H1 (cell line): ENCODE results near the gene FOXK1. TPM values are rescaled to one million over a fixed set of nuclear protein-coding genes. Genes with fewer than 3 reads are reported as not detected.

Experiments used
- CTCF ChIA-PET: fragments of 300-600 bp; sonication (Branson Sonifier 250); formaldehyde crosslinking; loops from one replicate; lab custom pipeline; 2021; ENCODE audit not compliant: partially characterized antibody; lab: Charles Lee
- POLR2A ChIA-PET: fragments of 300-600 bp; sonication (Branson Sonifier 250); formaldehyde crosslinking; loops from one replicate; lab custom pipeline; 2021; ENCODE audit warnings: inconsistent platforms; ENCODE audit not compliant: partially characterized antibody; lab: Charles Lee
- DNase-seq, 2 experiments: peaks; one replicate each; pipeline versions ENCODE4 v3.0.0 to v3.0.0-alpha.2; 2010 to 2022; ENCODE audit warnings: low spot score in 2 of 2, low read depth in 1 of 2, mixed read lengths in 1 of 2
- FAIRE-seq: peaks from 2 replicates; lab custom pipeline; 2011; peaks lifted over from hg19 to GRCh38; lab: Jason Lieb, UNC
- H2AFZ ChIP-seq: 2 replicates; pipeline ENCODE4 v1.8.1; 2012; ENCODE audit warnings: low read length, inconsistent platforms
- H2AK5ac ChIP-seq: 2 replicates; pipeline ENCODE4 v1.6.1; 2013; ENCODE audit warnings: low read depth, low read length
- H2BK120ac ChIP-seq: replicated peaks from 2 replicates; pipeline ENCODE3; 2013; ENCODE audit warnings: low read depth, low read length, inconsistent platforms
- H2BK12ac ChIP-seq: 2 replicates; pipeline ENCODE4 v1.6.1; 2013; ENCODE audit warnings: low read depth, low read length
- H2BK15ac ChIP-seq: 2 replicates; pipeline ENCODE4 v1.6.1; 2013; ENCODE audit warnings: low read length
- H2BK20ac ChIP-seq: 2 replicates; pipeline ENCODE4 v1.6.1; 2013; ENCODE audit warnings: low read length
- H2BK5ac ChIP-seq: 2 replicates; pipeline ENCODE4 v1.6.1; 2013; ENCODE audit warnings: low read depth, low read length
- H3K14ac ChIP-seq: 2 replicates; pipeline ENCODE4 v1.6.1; 2013; ENCODE audit warnings: inconsistent platforms; ENCODE audit not compliant: insufficient read length
- H3K18ac ChIP-seq: 2 replicates; pipeline ENCODE4 v1.6.1; 2013; ENCODE audit warnings: low read length; ENCODE audit errors: extremely low read depth
- H3K23ac ChIP-seq: 2 replicates; pipeline ENCODE4 v1.6.1; 2013; ENCODE audit warnings: inconsistent platforms; ENCODE audit not compliant: insufficient read length
- H3K23me2 ChIP-seq: 2 replicates; pipeline ENCODE4 v1.6.1; 2013; ENCODE audit warnings: low read depth, low read length
- H3K27ac ChIP-seq: 2 replicates; pipeline ENCODE4 v1.6.1; 2011; ENCODE audit warnings: low read depth, low read length, inconsistent platforms
- H3K27me3 ChIP-seq, 4 experiments: replicated peaks in 1 of 4; 1 replicate in 1 of 4; 2 replicates in 3 of 4; pipeline versions ENCODE4 v1.6.1 to v1.8.1; 2011 to 2013; ENCODE audit warnings: low read length in 3 of 4, mild to moderate bottlenecking in 3 of 4, inconsistent platforms in 2 of 4, mixed read lengths in 2 of 4, moderate library complexity in 1 of 4; ENCODE audit not compliant: control insufficient read depth in 3 of 4, insufficient read depth in 3 of 4; ENCODE audit errors: extremely low read depth in 1 of 4
- H3K36me3 ChIP-seq, 4 experiments: 2 replicates each; pipeline versions ENCODE4 v1.6.1 to v1.8.1; 2011 to 2013; ENCODE audit warnings: mild to moderate bottlenecking in 4 of 4, low read length in 3 of 4, moderate library complexity in 2 of 4, control low read depth in 1 of 4, inconsistent platforms in 1 of 4; ENCODE audit not compliant: insufficient read depth in 4 of 4, control insufficient read depth in 2 of 4
- H3K4ac ChIP-seq: replicated peaks from 2 replicates; pipeline ENCODE3; 2013; ENCODE audit warnings: low read length, low read depth, mixed read lengths, inconsistent platforms; ENCODE audit not compliant: insufficient read length
- H3K4me1 ChIP-seq, 4 experiments: replicated peaks in 1 of 4; 1 replicate in 1 of 4; 2 replicates in 3 of 4; pipeline versions ENCODE4 v1.6.1 to v1.8.1; 2011 to 2013; ENCODE audit warnings: low read length in 3 of 4, inconsistent platforms in 2 of 4, mixed read lengths in 1 of 4; ENCODE audit not compliant: insufficient read depth in 4 of 4, control insufficient read depth in 3 of 4
- H3K4me2 ChIP-seq, 2 experiments: 2 replicates each; pipeline versions ENCODE4 v1.6.1 to v1.8.1; 2011 to 2013; ENCODE audit warnings: low read depth in 2 of 2, low read length in 2 of 2, control low read depth in 1 of 2, inconsistent platforms in 1 of 2, mild to moderate bottlenecking in 1 of 2; ENCODE audit not compliant: insufficient read depth in 1 of 2
- H3K4me3 ChIP-seq, 4 experiments: fragments of 200-600, 300-600 bp in 1 of 4; sonication (generic), shearing (Covaris generic), sonication (Bioruptor Twin) in 1 of 4; 2 replicates each; pipeline versions ENCODE4 v1.5.1 to v1.8.1; 2011 to 2016; ENCODE audit warnings: low read length in 4 of 4, low read depth in 3 of 4, control low read depth in 2 of 4, inconsistent platforms in 2 of 4, mild to moderate bottlenecking in 2 of 4, mixed read lengths in 1 of 4, moderate library complexity in 1 of 4; ENCODE audit not compliant: insufficient read depth in 2 of 4; ENCODE audit errors: extremely low read depth in 1 of 4
- H3K56ac ChIP-seq: replicated peaks from 2 replicates; pipeline ENCODE3; 2013; ENCODE audit warnings: low read depth, mild to moderate bottlenecking, mixed read lengths, low read length, inconsistent platforms; ENCODE audit not compliant: insufficient read length
- H3K79me1 ChIP-seq: 2 replicates; pipeline ENCODE4 v1.6.1; 2013; ENCODE audit warnings: low read depth, low read length, control low read depth
- H3K79me2 ChIP-seq, 2 experiments: 2 replicates each; pipeline versions ENCODE4 v1.6.1 to v1.8.1; 2012 to 2013; ENCODE audit warnings: low read length in 2 of 2, mild to moderate bottlenecking in 2 of 2, inconsistent platforms in 1 of 2; ENCODE audit not compliant: insufficient read depth in 2 of 2, control insufficient read depth in 1 of 2
- H3K9ac ChIP-seq, 4 experiments: replicated peaks in 1 of 4; 1 replicate in 1 of 4; 2 replicates in 3 of 4; pipeline versions ENCODE4 v1.6.1 to v1.8.1; 2011 to 2013; ENCODE audit warnings: low read depth in 3 of 4, low read length in 3 of 4, control low read depth in 2 of 4, mild to moderate bottlenecking in 2 of 4, moderate library complexity in 2 of 4, inconsistent platforms in 1 of 4; ENCODE audit errors: extremely low read depth in 1 of 4
- H3K9me3 ChIP-seq, 2 experiments: 2 replicates each; pipeline versions ENCODE4 v1.6.1 to v1.8.1; 2012 to 2013; ENCODE audit warnings: mild to moderate bottlenecking in 2 of 2, moderate library complexity in 2 of 2, control low read depth in 1 of 2, inconsistent platforms in 1 of 2, low read depth in 1 of 2, low read length in 1 of 2, mixed read lengths in 1 of 2; ENCODE audit not compliant: insufficient read depth in 2 of 2
- H4K20me1 ChIP-seq, 2 experiments: replicated peaks in 1 of 2; 2 replicates each; pipeline versions ENCODE3 to v1.8.1; 2011 to 2013; ENCODE audit warnings: inconsistent platforms in 2 of 2, low read length in 2 of 2, mild to moderate bottlenecking in 1 of 2; ENCODE audit not compliant: insufficient read depth in 2 of 2, control insufficient read depth in 1 of 2
- H4K5ac ChIP-seq: 2 replicates; pipeline ENCODE4 v1.6.1; 2013; ENCODE audit warnings: low read length, low read depth, mixed read lengths, inconsistent platforms; ENCODE audit not compliant: insufficient read length
- H4K8ac ChIP-seq: 2 replicates; pipeline ENCODE4 v1.8.0; 2013; ENCODE audit warnings: mild to moderate bottlenecking, moderate library complexity, low read length, inconsistent platforms; ENCODE audit not compliant: insufficient read depth; ENCODE audit errors: extremely low read depth
- H4K91ac ChIP-seq: replicated peaks from 2 replicates; pipeline ENCODE3; 2013; ENCODE audit warnings: low read length, mixed read lengths, inconsistent platforms; ENCODE audit not compliant: insufficient read length
- ASH2L ChIP-seq: fragments of 200-600, 300-600 bp; sonication (generic); IDR thresholded peaks from one replicate; pipeline ENCODE4 v1.7.1; 2017; ENCODE audit warnings: low read length
- BACH1 ChIP-seq: IDR thresholded peaks from 2 replicates; pipeline ENCODE4 v1.6.1; 2012; ENCODE audit warnings: low read length, improper control_type of control experiment
- CHD1 ChIP-seq: IDR thresholded peaks from 2 replicates; pipeline ENCODE4 v1.6.1; 2012; ENCODE audit warnings: low read depth, low read length, improper control_type of control experiment
- HDAC6 ChIP-seq: IDR thresholded peaks from one replicate; pipeline ENCODE4 v1.7.1; 2012; ENCODE audit warnings: low read depth, mild to moderate bottlenecking, inconsistent platforms, low read length, moderate library complexity
- WGBS, 2 experiments: shearing (Covaris generic) in 1 of 2; methylation state at CpG; one replicate each; pipeline versions ENCODE4 v1.1.6 to v1.1.7; 2013 to 2015; ENCODE audit warnings: low lambda C conversion rate in 2 of 2, mixed read lengths in 2 of 2, inconsistent platforms in 1 of 2, low coverage in 1 of 2, missing lambda C conversion rate in 1 of 2; ENCODE audit not compliant: insufficient replicate concordance in 2 of 2, insufficient coverage in 1 of 2, insufficient read length in 1 of 2; ENCODE audit errors: extremely low coverage in 1 of 2, missing lambda C conversion rate in 1 of 2; 5-methylcytosine and 5-hydroxymethylcytosine counted together
- polyA plus RNA-seq, 7 experiments: library from polyadenylated mRNA; depleted of rRNA in 3 of 7; stranded (reverse) in 5 of 7; unstranded in 2 of 7; fragments of >200 nt in 5 of 7; fragments of 200-250 nt in 2 of 7; gene quantifications; 1 replicate in 5 of 7; 2 replicates in 1 of 7; 4 replicates in 1 of 7; pipeline versions ENCODE4 v1.2.1 to v1.2.3, GENCODE V29; 2011 to 2013; ENCODE audit warnings: missing spikeins in 2 of 7, mixed read lengths in 2 of 7
- total RNA-seq: library from RNA; stranded (reverse); fragmentation: NEBNext Ultra II Directional; extraction: Animal tissue kit (Norgen Biotek cat#: 25700); gene quantifications from 2 replicates; pipeline ENCODE4 v1.2.1, GENCODE V29; 2021

The FOXK1 gene
- total and polyA plus RNA-seq, 2 of the 8 experiments (the other 6 are each of a cell fraction or from before 2014, with no cell fraction given), result 2.0 to 8.5 TPM

- Histone ChIP-seq H3K23me2 (peaks cover 7% of the 10 kb centered on the region; the same call in 1 of the 2 replicates), H3K56ac (no peak overlapping the region), H3K9ac (no peak overlapping the region), H4K91ac (no peak overlapping the region), H3K79me1 (peaks cover 2% of the 10 kb centered on the region), H2AK5ac (no peak overlapping the region), H3K4ac (no peak overlapping the region), H2AFZ (no peak overlapping the region), H2BK12ac (no peak overlapping the region), H4K8ac (no peak overlapping the region), H2BK5ac (no peak overlapping the region), H2BK120ac (no peak overlapping the region), H2BK20ac (no peak overlapping the region), H4K20me1 (peaks cover 0 to 6% of the 10 kb centered on the region in 2 experiments), H3K4me3 (no peak overlapping the region), H3K18ac (no peak overlapping the region), H3K23ac (no peak overlapping the region), H2BK15ac (no peak overlapping the region), H3K27ac (no peak overlapping the region), H3K79me2 (peaks cover 0 to 24% of the 10 kb centered on the region in 2 experiments; a peak in 2 of 4 replicates), H3K4me2 (no peak overlapping the region), H3K36me3 (peaks cover 0 to 25% (median 9%) of the 10 kb centered on the region in 4 experiments; a peak in 5 of 8 replicates), H3K9me3 (no peaks in the 10 kb centered on the region), H3K4me1 (peaks cover 0 to 5% (median 4%) of the 10 kb centered on the region in 4 experiments; a peak in 3 of 7 replicates), H3K27me3 (0 out of 7 replicates have a peak, but pooled peaks cover 0 to under 1% (median 0%) of the 10 kb centered on the region in 4 experiments), H3K14ac (no peak overlapping the region), H4K5ac (no peak overlapping the region)
- CTCF ChIA-PET, result interaction anchor here (2.4 kb wide), 1 partner anchor 13 kb away, joined by 11 read pairs; no protein-coding TSS in a partner anchor
- WGBS, 2 experiments, result 91% methylated on average over 5 of the region's 5 CpGs; no CpG with 5 or more reads in 1 of the 2 experiments
- TF ChIP-seq ASH2L, result no peak
- no peak for TF ChIP-seq CHD1
- no peak for TF ChIP-seq HDAC6
- TF ChIP-seq BACH1, result no peak
- POLR2A ChIA-PET, result interaction anchor here (2.1 kb wide), 1 partner anchor 12 kb away, joined by 6 read pairs; no protein-coding TSS in a partner anchor
- FAIRE-seq, result no peak
- DNase-seq, result no peak
These were observed 97.0 kb downstream of the FOXK1 start for GRCh38 chr7:4779118-4779517.
